Tibial nerve (tissue), 4 donors: Measurements from ENCODE around the gene NUP62. TPM values are rescaled to one million over a fixed set of nuclear protein-coding genes. Genes with fewer than 3 reads are reported as not detected.

Experiments
- DNase-seq, 2 donors: peaks; one replicate each; pipeline ENCODE4 v3.0.0-alpha.2; 2019; ENCODE audit warnings: low spot score in 2 of 2
- H3K27ac ChIP-seq, 4 donors: fragments of 200-600 bp; sonication (generic) in 3 of 4; one replicate each; pipeline ENCODE4 v1.5.1; 2017 to 2019; ENCODE audit warnings: mild to moderate bottlenecking in 1 of 4
- H3K27me3 ChIP-seq, 2 donors: fragments of 200-600 bp; sonication (generic) in 1 of 2; one replicate each; pipeline versions ENCODE4 v1.5.1 to v1.6.0; 2017 to 2019
- H3K36me3 ChIP-seq, 3 donors: fragments of 200-600 bp; sonication (generic); one replicate each; pipeline ENCODE4 v1.5.1; 2018 to 2019
- H3K4me1 ChIP-seq, 4 donors: fragments of 200-600 bp; sonication (generic) in 3 of 4; one replicate each; pipeline ENCODE4 v1.5.1; 2017 to 2019
- H3K4me3 ChIP-seq, 4 donors: fragments of 200-600 bp; sonication (generic) in 3 of 4; one replicate each; pipeline ENCODE4 v1.5.1; 2017 to 2019; ENCODE audit warnings: mild to moderate bottlenecking in 1 of 4, moderate library complexity in 1 of 4
- H3K9me3 ChIP-seq, 4 donors: fragments of 200-600 bp; sonication (generic) in 3 of 4; one replicate each; pipeline ENCODE4 v1.5.1; 2017 to 2019
- CTCF ChIP-seq, 5 experiments: fragments of 200-600 bp in 3 of 5; fragments of 450-650 bp in 2 of 5; sonication (generic) in 3 of 5; IDR thresholded peaks; one replicate each; pipeline ENCODE4 v1.5.1; 2016 to 2019; ENCODE audit warnings: antibody characterized with exemption in 5 of 5, mild to moderate bottlenecking in 3 of 5, moderate library complexity in 2 of 5
- EP300 ChIP-seq, 2 donors: sonication (generic); formaldehyde crosslinking; IDR thresholded peaks; one replicate each; pipeline ENCODE4 v1.6.1; 2017; ENCODE audit warnings: antibody characterized with exemption in 2 of 2, mild to moderate bottlenecking in 1 of 2
- POLR2A ChIP-seq, 2 donors: fragments of 450-650 bp; IDR thresholded peaks; one replicate each; pipeline ENCODE4 v1.6.1; 2017; ENCODE audit warnings: antibody characterized with exemption in 2 of 2, mild to moderate bottlenecking in 2 of 2, moderate library complexity in 2 of 2
- WGBS, 2 donors: methylation state at CpG; one replicate each; pipeline ENCODE4 v1.1.5; 2018; 5-methylcytosine and 5-hydroxymethylcytosine counted together
- total RNA-seq, 4 donors: library from RNA; depleted of rRNA; stranded (reverse); fragments of >200 nt; gene quantifications; one replicate each; pipeline ENCODE4 v1.1.0, GENCODE V29; 2016

Gene NUP62
- total RNA-seq, 4 donors from 2014 or later = 32.8 to 43.5 (median 38.7) TPM

GRCh38 chr19:49912965-49913685 is 16.2 kb downstream of the NUP62 start:
- H3K9me3 ChIP-seq = no peaks in the 10 kb centered on the region
- no peak for DNase-seq
- H3K4me1 ChIP-seq = peaks cover 0 to 25% (median 8%) of the 10 kb centered on the region in 4 donors
- no peak for TF ChIP-seq EP300 (IDR thresholded peaks at IDR 0.05)
- no peak for TF ChIP-seq CTCF (IDR thresholded peaks at IDR 0.05)
- no peak for TF ChIP-seq POLR2A (IDR thresholded peaks at IDR 0.05)
- H3K4me3 ChIP-seq = no peak overlapping the region
- H3K27me3 ChIP-seq = no peaks in the 10 kb centered on the region
- 78 to 81% methylated on average over 21 of the region's 21 CpGs for WGBS, 2 donors
- peaks cover 0 to 78% (median 0%) of the 10 kb centered on the region in 3 donors for H3K36me3 ChIP-seq
- H3K27ac ChIP-seq = no peak overlapping the region

DNA sequence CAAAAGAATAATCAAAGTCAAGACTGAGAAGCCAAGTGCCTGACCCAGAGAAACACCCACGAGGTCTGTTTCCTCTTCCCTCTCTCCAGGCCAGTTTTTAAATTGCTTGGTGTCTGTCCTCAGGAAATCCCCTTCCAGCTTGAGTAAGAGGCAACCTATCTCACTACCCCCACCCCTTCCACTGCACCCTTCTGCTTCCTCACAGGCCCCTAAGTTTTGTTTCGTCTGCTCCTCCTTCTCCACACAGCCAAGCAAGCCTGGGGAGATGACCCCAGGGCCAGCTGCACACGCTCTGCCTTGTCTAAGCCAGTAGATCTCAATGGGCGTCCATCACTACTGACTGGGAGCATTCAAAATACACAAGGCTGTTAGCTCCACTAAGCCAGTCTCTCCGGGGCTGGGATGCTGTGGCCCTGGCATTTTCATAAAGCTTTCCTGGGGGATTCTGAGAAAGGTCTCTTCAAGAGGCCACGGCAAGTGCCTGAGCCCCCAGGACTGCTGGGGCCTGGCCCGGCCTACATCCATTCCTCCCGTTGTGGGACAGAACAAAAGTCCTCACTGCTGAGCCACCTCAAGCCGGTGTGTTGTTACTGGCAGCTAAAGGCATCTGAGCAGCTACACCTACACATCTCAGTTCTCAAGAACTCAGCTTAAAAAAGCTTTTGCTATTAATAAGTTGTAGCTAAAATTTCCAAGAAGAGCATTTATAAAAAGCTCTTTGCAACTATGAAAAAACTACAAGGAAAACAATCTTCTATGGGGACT is 17.7 kb downstream of the NUP62 start:
- Histone ChIP-seq H3K9me3 (no peaks in the 10 kb centered on the region), H3K27ac (peak overlapping the region in 2 of 4 donors; percentile 12 to 15), H3K27me3 (no peaks in the 10 kb centered on the region), H3K4me3 (no peak overlapping the region), H3K4me1 (peaks cover 0 to 25% (median 8%) of the 10 kb centered on the region in 4 donors), H3K36me3 (peaks cover 0 to 83% (median 3%) of the 10 kb centered on the region in 3 donors)
- TF ChIP-seq POLR2A (IDR thresholded peaks at IDR 0.05) (no peak), EP300 (IDR thresholded peaks at IDR 0.05) (peak in 1 of 2 donors; percentile 31)
- DNase-seq = no peak
- WGBS, 2 donors = 14 to 18% methylated on average over 9 of the region's 9 CpGs

- H3K4me1 ChIP-seq = peaks cover 0 to 25% (median 8%) of the 10 kb centered on the region in 4 donors
- H3K4me3 ChIP-seq = no peak overlapping the region
- no peaks in the 10 kb centered on the region for H3K27me3 ChIP-seq
- WGBS, 2 donors = 83 to 92% methylated on average over 5 of the region's 5 CpGs
- peak overlapping the region in 2 of 4 donors; percentile 12 to 24 for H3K27ac ChIP-seq
- no peak for TF ChIP-seq CTCF (IDR thresholded peaks at IDR 0.05)
- TF ChIP-seq POLR2A (IDR thresholded peaks at IDR 0.05) = no peak
- no peak for TF ChIP-seq EP300 (IDR thresholded peaks at IDR 0.05)
- no peak for DNase-seq
- peaks cover 0 to 81% (median 3%) of the 10 kb centered on the region in 3 donors for H3K36me3 ChIP-seq
- H3K9me3 ChIP-seq = no peaks in the 10 kb centered on the region
These were observed 19.1 kb downstream of the NUP62 start for GRCh38 chr19:49910179-49910578.

GRCh38 chr19:49908480-49909420 is 20.6 kb downstream of the NUP62 start:
- no peaks in the 10 kb centered on the region for H3K27me3 ChIP-seq
- DNase-seq = no peak
- H3K4me1 ChIP-seq = peaks cover 0 to 25% (median 8%) of the 10 kb centered on the region in 4 donors
- no peak for TF ChIP-seq CTCF (IDR thresholded peaks at IDR 0.05)
- no peak for TF ChIP-seq EP300 (IDR thresholded peaks at IDR 0.05)
- no peak for TF ChIP-seq POLR2A (IDR thresholded peaks at IDR 0.05)
- H3K4me3 ChIP-seq = no peak overlapping the region
- 96 to 97% methylated on average over 32 to 37 of the region's 37 CpGs for WGBS, 2 donors
- peaks cover 0 to 67% (median 3%) of the 10 kb centered on the region in 3 donors for H3K36me3 ChIP-seq
- no peaks in the 10 kb centered on the region for H3K9me3 ChIP-seq
- H3K27ac ChIP-seq = no peak overlapping the region
